ENCODE results near the gene SF3B3.

DNA sequence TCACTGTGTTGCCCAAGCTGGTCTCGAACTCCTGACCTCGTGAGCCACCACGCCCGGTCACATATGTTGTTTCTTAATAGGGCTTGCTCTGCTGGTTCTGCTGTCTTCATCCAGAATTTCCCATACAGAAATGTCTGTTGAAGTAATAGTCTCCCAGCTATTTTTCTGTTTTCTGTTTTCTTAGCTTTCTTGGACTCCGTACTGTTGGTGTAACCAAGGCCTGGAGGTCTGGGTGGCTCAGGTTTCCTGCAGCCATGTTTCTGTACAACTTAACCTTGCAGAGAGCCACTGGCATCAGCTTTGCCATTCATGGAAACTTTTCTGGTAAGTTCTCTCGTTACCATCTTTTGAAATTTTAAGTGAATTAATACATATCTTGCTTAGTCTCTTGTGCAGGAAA is 2.8 kb downstream of the SF3B3 start:
- TF ChIP-seq POLR2AphosphoS5 (IDR thresholded peaks at IDR 0.05; ENCODE audit: insufficient read depth in 1 of 2, low read depth in 1 of 2) (no peak), POLR2A (IDR thresholded peaks at IDR 0.05) (no peak)
- TF ChIP-seq, protein P1, sequence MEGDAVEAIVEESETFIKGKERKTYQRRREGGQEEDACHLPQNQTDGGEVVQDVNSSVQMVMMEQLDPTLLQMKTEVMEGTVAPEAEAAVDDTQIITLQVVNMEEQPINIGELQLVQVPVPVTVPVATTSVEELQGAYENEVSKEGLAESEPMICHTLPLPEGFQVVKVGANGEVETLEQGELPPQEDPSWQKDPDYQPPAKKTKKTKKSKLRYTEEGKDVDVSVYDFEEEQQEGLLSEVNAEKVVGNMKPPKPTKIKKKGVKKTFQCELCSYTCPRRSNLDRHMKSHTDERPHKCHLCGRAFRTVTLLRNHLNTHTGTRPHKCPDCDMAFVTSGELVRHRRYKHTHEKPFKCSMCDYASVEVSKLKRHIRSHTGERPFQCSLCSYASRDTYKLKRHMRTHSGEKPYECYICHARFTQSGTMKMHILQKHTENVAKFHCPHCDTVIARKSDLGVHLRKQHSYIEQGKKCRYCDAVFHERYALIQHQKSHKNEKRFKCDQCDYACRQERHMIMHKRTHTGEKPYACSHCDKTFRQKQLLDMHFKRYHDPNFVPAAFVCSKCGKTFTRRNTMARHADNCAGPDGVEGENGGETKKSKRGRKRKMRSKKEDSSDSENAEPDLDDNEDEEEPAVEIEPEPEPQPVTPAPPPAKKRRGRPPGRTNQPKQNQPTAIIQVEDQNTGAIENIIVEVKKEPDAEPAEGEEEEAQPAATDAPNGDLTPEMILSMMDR (IDR thresholded peaks at IDR 0.05) = no peak

Measured in vagina (tissue), 2 donors.